Neuronal stem cell (in vitro differentiated cells): ENCODE measurements around the gene BLTP1.

Experiments used
- DNase-seq: peaks from one replicate; pipeline ENCODE4 v3.0.0-alpha.2; 2013; ENCODE audit warnings: low spot score
- H2AFZ ChIP-seq: one replicate; pipeline ENCODE4 v1.6.1; 2013; ENCODE audit warnings: mild to moderate bottlenecking, low read length, inconsistent platforms
- H2AK5ac ChIP-seq: 2 replicates; pipeline ENCODE4 v1.6.1; 2013; ENCODE audit warnings: low read depth, mild to moderate bottlenecking, inconsistent platforms, low read length, moderate library complexity, mixed read lengths
- H2BK120ac ChIP-seq: 2 replicates; pipeline ENCODE4 v1.6.1; 2013; ENCODE audit warnings: low read depth, mild to moderate bottlenecking, inconsistent platforms, low read length, moderate library complexity, mixed read lengths
- H2BK12ac ChIP-seq: one replicate; pipeline ENCODE4 v1.6.1; 2013; ENCODE audit warnings: low read length, inconsistent platforms
- H2BK15ac ChIP-seq: 2 replicates; pipeline ENCODE4 v1.6.1; 2013; ENCODE audit warnings: mild to moderate bottlenecking, low read length, inconsistent platforms, mixed read lengths
- H2BK5ac ChIP-seq: one replicate; pipeline ENCODE4 v1.6.1; 2013; ENCODE audit warnings: inconsistent platforms, mild to moderate bottlenecking, low read length, moderate library complexity
- H3K14ac ChIP-seq: one replicate; pipeline ENCODE4 v1.6.1; 2013; ENCODE audit warnings: low read length, inconsistent platforms
- H3K18ac ChIP-seq: 2 replicates; pipeline ENCODE4 v1.6.1; 2013; ENCODE audit warnings: low read length, inconsistent platforms
- H3K23ac ChIP-seq: 2 replicates; pipeline ENCODE4 v1.6.1; 2013; ENCODE audit warnings: low read depth, mild to moderate bottlenecking, mixed read lengths, low read length, inconsistent platforms; ENCODE audit not compliant: poor library complexity
- H3K27ac ChIP-seq: replicated peaks from 3 replicates; pipeline ENCODE4 v1.5.1; 2013; ENCODE audit warnings: low read length, inconsistent platforms
- H3K27me3 ChIP-seq, 3 experiments: 2 replicates each; pipeline ENCODE4 v1.6.1; 2013; ENCODE audit warnings: low read length in 3 of 3, mild to moderate bottlenecking in 2 of 3, inconsistent platforms in 1 of 3, low read depth in 1 of 3, mixed read lengths in 1 of 3, moderate library complexity in 1 of 3; ENCODE audit not compliant: control insufficient read depth in 3 of 3, insufficient read depth in 3 of 3
- H3K36me3 ChIP-seq, 2 donors: replicated peaks in 1 of 2; 2 replicates each; pipeline ENCODE4 v1.6.1; 2013; ENCODE audit warnings: low read length in 2 of 2; ENCODE audit not compliant: control insufficient read depth in 2 of 2, insufficient read depth in 2 of 2
- H3K4ac ChIP-seq: 2 replicates; pipeline ENCODE4 v1.6.1; 2013; ENCODE audit warnings: inconsistent platforms, mild to moderate bottlenecking, low read length, moderate library complexity
- H3K4me1 ChIP-seq, 2 donors: 1 replicate in 1 of 2; 2 replicates in 1 of 2; pipeline ENCODE4 v1.6.1; 2013; ENCODE audit warnings: low read length in 2 of 2, low read depth in 1 of 2; ENCODE audit not compliant: control insufficient read depth in 2 of 2, insufficient read depth in 1 of 2
- H3K4me2 ChIP-seq: one replicate; pipeline ENCODE4 v1.6.1; 2013; ENCODE audit warnings: mild to moderate bottlenecking, low read length, inconsistent platforms; ENCODE audit not compliant: insufficient read depth, poor library complexity, severe bottlenecking
- H3K4me3 ChIP-seq, 2 donors: 2 replicates each; pipeline ENCODE4 v1.5.1; 2013; ENCODE audit warnings: low read length in 2 of 2, mild to moderate bottlenecking in 2 of 2, inconsistent platforms in 1 of 2, moderate library complexity in 1 of 2
- H3K79me1 ChIP-seq: one replicate; pipeline ENCODE4 v1.6.1; 2013; ENCODE audit warnings: low read depth, mild to moderate bottlenecking, inconsistent platforms, low read length, moderate library complexity
- H3K9ac ChIP-seq: one replicate; pipeline ENCODE4 v1.6.1; 2013; ENCODE audit warnings: mild to moderate bottlenecking, low read depth, low read length, inconsistent platforms; ENCODE audit not compliant: poor library complexity
- H3K9me3 ChIP-seq, 2 donors: replicated peaks in 1 of 2; 2 replicates each; pipeline versions ENCODE3 to v1.6.1; 2013; ENCODE audit warnings: low read length in 2 of 2, mild to moderate bottlenecking in 2 of 2, inconsistent platforms in 1 of 2, low read depth in 1 of 2, mixed read lengths in 1 of 2, moderate library complexity in 1 of 2; ENCODE audit not compliant: control insufficient read depth in 2 of 2, insufficient read depth in 1 of 2
- H4K8ac ChIP-seq: one replicate; pipeline ENCODE4 v1.6.1; 2013; ENCODE audit warnings: low read depth, mild to moderate bottlenecking, inconsistent platforms, low read length, moderate library complexity
- H4K91ac ChIP-seq: one replicate; pipeline ENCODE4 v1.6.1; 2013; ENCODE audit warnings: low read length, low read depth, mild to moderate bottlenecking, inconsistent platforms; ENCODE audit not compliant: poor library complexity
- WGBS, 2 donors: extraction: QIAGEN DNeasy Blood & Tissue Kit; methylation state at CpG; one replicate each; pipeline ENCODE4 v1.1.7; 2013; ENCODE audit warnings: missing lambda C conversion rate in 2 of 2, mixed read lengths in 1 of 2; ENCODE audit not compliant: insufficient read length in 2 of 2, insufficient replicate concordance in 1 of 2; ENCODE audit errors: extremely low coverage in 2 of 2; 5-methylcytosine and 5-hydroxymethylcytosine counted together

The BLTP1 gene

GRCh38 chr4:122172266-122172665 is 20.1 kb downstream of the BLTP1 start:
- Histone ChIP-seq H2BK5ac (no peak overlapping the region), H2AFZ (no peak overlapping the region), H3K27ac (no peak overlapping the region), H3K9ac (no peak overlapping the region), H3K9me3 (no peaks in the 10 kb centered on the region), H3K79me1 (no peaks in the 10 kb centered on the region), H4K91ac (no peak overlapping the region), H3K4me3 (no peak overlapping the region), H3K4me2 (no peak overlapping the region), H3K27me3 (no peaks in the 10 kb centered on the region), H3K18ac (no peak overlapping the region), H3K36me3 (peaks cover 3 to 16% of the 10 kb centered on the region in 2 donors), H2AK5ac (no peak overlapping the region), H2BK15ac (no peak overlapping the region), H3K14ac (no peak overlapping the region), H3K4ac (no peak overlapping the region), H2BK120ac (no peak overlapping the region), H4K8ac (no peak overlapping the region), H3K4me1 (no peaks in the 10 kb centered on the region), H3K23ac (no peak overlapping the region), H2BK12ac (no peak overlapping the region)
- no CpG with 5 or more reads among the region's 1 CpG for whole genome bisulfite sequencing, 2 donors
- no peak for DNase-seq

GRCh38 chr4:122178961-122179360 is 26.8 kb downstream of the BLTP1 start:
- Histone ChIP-seq H3K4me1 (no peaks in the 10 kb centered on the region), H2BK15ac (no peak overlapping the region), H4K8ac (no peak overlapping the region), H3K36me3 (peaks cover 6 to 61% of the 10 kb centered on the region in 2 donors), H2AK5ac (no peak overlapping the region), H2BK5ac (no peak overlapping the region), H3K18ac (no peak overlapping the region), H2AFZ (no peak overlapping the region), H2BK120ac (no peak overlapping the region), H3K23ac (no peak overlapping the region), H3K4ac (no peak overlapping the region), H3K4me3 (no peak overlapping the region), H3K4me2 (no peak overlapping the region), H3K27me3 (peaks cover 0 to 2% (median 0%) of the 10 kb centered on the region in 3 experiments), H3K27ac (no peak overlapping the region), H2BK12ac (no peak overlapping the region), H3K79me1 (no peaks in the 10 kb centered on the region), H3K14ac (no peak overlapping the region), H3K9me3 (no peaks in the 10 kb centered on the region), H3K9ac (no peak overlapping the region), H4K91ac (no peak overlapping the region)
- DNase-seq: no peak
- WGBS, 2 donors: no CpG with 5 or more reads among the region's 1 CpG

- no peak overlapping the region for H2AFZ ChIP-seq
- H3K4me3 ChIP-seq: no peak overlapping the region
- H2BK120ac ChIP-seq: no peak overlapping the region
- no peak for DNase-seq
- no peaks in the 10 kb centered on the region for H3K79me1 ChIP-seq
- no CpG with 5 or more reads among the region's 1 CpG for WGBS, 2 donors
- no peaks in the 10 kb centered on the region for H3K4me1 ChIP-seq
- no peak overlapping the region for H3K9ac ChIP-seq
- no peaks in the 10 kb centered on the region for H3K9me3 ChIP-seq
- H2BK12ac ChIP-seq: no peak overlapping the region
- H2AK5ac ChIP-seq: no peak overlapping the region
- H3K4ac ChIP-seq: no peak overlapping the region
- no peak overlapping the region for H4K91ac ChIP-seq
- no peak overlapping the region for H3K14ac ChIP-seq
- no peak overlapping the region for H3K27ac ChIP-seq
- no peak overlapping the region for H3K18ac ChIP-seq
- H2BK5ac ChIP-seq: no peak overlapping the region
- no peak overlapping the region for H2BK15ac ChIP-seq
- no peak overlapping the region for H3K23ac ChIP-seq
- H3K36me3 ChIP-seq: peaks cover 0 to 40% of the 10 kb centered on the region in 2 donors
- H4K8ac ChIP-seq: no peak overlapping the region
- no peak overlapping the region for H3K4me2 ChIP-seq
- no peaks in the 10 kb centered on the region for H3K27me3 ChIP-seq
Measured at GRCh38 chr4:122195718-122196117, 43.6 kb downstream of the BLTP1 start.
